Measurements from ENCODE around the gene VPS13A.
"Not testable (repeated sequence)": the region's sequence is repeated elsewhere in the genome, so short reads cannot be mapped to it uniquely, and the experiment has no call there.

VPS13A gene

DNA sequence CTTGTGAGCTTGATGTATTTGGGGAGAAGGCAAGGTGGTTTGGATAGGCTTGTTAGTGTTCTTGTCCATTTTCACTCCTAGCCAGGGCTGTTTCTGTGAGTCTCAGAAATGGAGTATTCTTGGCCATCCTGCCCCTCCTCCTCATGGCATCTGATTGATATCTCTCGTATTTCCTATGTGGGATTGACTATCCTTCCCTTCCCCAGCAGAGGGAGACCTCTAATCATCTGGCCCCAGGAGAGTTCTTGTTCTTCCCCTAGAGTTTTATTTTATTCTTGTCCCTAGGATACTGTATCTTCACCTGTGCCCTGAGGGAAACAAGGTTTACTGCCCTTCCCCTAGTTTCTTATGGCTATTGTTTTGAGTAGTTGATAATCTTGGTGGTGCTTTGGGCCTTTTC is 114.4 kb downstream of the VPS13A start:
- DNase-seq (ENCODE audit: extremely low read depth in 1 of 2, low read depth in 1 of 2) = no peak

DNA sequence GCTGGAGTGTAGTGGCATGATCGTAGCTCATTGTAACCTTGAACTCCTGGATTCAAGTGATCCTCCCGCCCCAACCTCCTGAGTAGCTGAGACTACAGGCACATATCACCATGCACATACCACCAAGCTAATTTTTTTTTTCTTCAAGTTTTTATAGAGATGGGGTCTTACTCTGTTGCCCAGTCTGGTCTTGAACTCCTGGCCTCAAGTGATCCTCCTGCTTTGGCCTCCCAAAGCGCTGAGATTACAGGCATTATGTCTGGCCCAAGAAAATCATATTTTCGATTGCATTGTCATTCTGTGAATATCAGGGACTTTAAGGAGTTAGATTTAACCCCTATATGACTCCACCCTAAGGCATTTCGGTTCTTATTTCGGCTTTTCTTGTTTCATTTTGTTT is 116.6 kb downstream of the VPS13A start:
- no peak for DNase-seq (ENCODE audit: extremely low read depth in 1 of 2, low read depth in 1 of 2)

DNA sequence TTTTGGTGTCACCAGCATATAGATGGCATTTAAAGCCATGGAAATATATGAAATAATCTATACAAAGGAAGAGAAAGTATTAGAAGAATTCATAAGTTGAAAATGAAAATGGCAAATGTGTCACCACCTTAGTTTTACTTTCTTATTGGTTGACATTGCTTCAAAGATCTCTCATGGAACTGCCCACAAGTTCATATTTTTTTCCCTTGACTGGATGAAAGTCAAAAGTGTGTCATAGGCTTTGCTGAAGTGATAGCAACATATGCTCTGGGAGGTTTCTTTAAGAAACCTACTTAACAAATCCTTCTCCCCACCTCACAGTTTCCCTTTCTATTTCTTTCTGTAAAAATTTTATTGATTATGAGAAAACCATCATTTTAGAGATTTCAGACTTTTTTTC is 127.2 kb downstream of the VPS13A start:
- no peak for DNase-seq (ENCODE audit: extremely low read depth in 1 of 2, low read depth in 1 of 2)

DNA sequence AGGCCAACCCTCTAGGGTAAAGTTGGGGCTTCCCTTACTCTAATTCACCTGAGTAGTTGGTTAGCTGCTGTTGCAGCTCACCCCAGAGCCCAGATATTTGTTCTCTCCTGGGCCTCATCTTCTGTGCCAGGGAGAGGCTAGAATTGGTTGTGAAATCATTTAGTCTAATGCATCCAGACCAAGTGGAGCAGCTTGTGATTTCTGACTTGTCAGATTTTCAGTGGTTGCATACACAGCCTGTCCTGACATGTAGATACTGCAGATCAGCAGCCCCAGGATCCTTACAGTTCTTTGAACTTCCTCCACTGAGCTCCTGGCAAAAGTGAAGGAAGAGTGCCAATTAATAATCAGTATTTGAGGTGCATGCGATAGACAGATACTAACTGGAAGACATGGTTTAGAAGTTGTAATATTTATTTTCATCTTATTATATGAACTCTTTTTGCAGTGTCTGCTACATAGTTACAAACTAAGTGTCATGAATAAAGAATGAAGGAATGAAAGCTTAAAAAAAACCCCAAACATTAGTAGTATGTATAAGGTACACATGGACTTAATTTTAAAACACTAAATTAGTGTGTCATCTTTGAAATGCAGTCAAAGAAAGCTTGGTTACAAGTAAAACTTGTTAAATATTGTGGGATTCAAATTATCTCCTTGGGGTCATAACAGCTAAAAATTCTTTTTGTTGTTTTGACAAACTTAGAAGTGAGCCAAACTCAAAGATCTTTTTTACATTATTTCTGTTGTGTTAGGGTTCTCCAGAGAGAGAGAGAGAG is 128.5 kb downstream of the VPS13A start:
- DNase-seq (ENCODE audit: extremely low read depth in 1 of 2, low read depth in 1 of 2) = no peak

DNA sequence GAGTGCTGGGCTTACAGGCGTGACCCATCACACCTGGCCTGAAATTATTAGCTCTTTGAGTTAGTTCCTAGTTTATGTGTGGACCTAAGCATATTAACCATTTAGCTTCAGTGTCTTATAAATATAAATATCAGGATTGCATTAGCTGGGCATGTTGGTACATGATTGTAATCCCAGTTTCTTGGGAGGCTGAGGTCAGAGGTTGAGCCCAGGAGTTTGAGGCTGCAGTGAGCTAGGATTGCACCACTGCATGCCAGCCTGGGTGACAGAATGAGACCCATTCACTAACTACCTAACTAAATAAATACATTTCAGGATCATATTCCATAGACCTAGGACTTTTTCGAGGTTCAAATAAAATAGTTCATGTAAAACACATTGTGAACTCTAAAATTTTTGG is 129.8 kb downstream of the VPS13A start:
- DNase-seq (ENCODE audit: extremely low read depth in 1 of 2, low read depth in 1 of 2) = no peak

DNA sequence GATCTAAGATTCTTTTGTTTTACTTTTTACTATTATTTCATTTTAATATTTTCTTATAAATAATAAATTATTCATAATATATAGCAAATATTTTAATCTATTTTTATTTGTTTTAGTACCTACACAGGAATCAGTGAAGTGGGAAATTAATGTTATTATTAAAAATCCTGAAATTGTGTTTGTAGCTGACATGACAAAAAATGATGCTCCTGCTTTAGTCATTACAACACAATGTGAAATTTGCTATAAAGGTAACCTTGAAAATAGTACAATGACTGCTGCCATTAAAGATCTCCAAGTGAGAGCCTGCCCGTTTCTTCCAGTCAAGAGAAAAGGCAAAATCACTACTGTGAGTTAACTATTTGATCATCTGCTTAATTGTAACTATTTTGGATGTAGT is 138.7 kb downstream of the VPS13A start:
- no peak for DNase-seq (ENCODE audit: extremely low read depth in 1 of 2, low read depth in 1 of 2)

DNA sequence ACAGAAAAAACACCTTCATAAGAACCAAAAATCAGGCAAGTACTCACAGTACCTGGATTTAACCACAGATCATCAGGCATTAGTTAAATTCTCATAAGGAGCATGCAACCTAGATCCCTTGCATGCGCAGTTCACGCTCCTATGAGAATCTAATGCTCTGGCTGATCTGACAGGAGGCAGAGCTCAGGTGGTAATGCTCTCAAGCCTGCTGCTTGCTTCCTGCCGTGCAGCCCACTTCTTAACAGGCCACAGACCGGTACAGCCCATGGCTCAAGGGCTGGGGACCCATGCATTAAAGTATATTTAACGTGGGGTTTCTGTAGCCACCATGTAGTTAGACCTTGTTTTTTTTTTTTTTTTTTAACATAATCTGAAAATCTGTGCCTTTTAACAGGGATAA is 147.7 kb downstream of the VPS13A start:
- no peak for DNase-seq (ENCODE audit: extremely low read depth in 1 of 2, low read depth in 1 of 2)

DNA sequence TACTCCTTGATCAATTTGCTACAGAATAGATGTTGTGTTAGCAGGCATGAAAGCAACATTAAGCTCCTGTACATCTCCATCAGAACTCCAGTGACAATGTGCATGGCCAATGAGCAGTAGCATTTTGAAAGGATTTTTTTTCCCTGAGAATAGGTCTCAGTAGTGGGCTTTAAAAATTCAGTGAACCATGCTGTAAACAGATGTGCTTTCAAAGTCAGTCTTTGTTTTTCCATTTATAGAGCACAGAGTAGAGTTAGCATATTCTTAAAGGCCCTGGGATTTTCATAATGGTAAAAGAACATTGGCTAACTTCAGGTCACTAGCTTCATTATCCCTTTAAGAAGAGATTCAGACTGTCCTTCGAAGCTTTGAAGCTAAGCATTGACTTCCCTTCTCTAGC is 150.8 kb downstream of the VPS13A start:
- no peak for DNase-seq (ENCODE audit: extremely low read depth in 1 of 2, low read depth in 1 of 2)

DNA sequence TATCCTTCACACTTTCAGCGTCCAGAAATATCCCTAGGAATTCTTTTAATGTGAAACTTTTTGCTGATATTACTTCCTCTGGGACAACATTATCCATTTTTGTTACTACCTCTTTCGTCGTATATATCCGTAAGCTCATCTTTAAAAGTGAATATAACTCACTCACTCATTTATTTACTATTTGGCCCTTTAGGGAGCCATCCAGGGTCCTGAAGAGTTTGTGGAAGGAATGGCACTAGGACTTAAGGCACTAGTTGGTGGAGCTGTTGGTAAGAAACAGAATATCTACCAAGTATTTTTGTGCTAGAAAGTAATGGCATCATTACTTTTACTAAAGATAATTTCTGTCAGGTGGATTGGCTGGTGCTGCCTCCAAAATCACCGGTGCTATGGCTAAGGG is 192.7 kb downstream of the VPS13A start:
- no peak for DNase-seq (ENCODE audit: extremely low read depth in 1 of 2, low read depth in 1 of 2)

DNA sequence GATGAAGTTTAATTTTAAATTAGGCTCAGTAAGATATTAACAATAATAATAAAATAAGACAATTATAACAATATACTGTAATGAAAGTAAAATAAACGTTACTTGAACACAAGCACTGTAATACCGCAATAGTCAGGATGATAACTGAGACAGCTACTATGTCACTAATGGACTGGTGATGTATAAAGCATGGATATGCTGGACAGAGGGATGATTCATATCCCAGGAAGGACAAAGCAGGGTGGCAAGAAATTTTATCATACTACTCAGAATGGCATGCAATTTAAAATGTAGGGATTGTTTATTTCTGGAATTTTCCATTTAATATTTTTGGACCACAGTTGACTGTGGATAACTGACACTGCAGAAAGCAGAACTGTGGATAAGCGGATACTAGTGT is 196.9 kb downstream of the VPS13A start:
- DNase-seq (ENCODE audit: extremely low read depth in 1 of 2, low read depth in 1 of 2) = no peak

DNA sequence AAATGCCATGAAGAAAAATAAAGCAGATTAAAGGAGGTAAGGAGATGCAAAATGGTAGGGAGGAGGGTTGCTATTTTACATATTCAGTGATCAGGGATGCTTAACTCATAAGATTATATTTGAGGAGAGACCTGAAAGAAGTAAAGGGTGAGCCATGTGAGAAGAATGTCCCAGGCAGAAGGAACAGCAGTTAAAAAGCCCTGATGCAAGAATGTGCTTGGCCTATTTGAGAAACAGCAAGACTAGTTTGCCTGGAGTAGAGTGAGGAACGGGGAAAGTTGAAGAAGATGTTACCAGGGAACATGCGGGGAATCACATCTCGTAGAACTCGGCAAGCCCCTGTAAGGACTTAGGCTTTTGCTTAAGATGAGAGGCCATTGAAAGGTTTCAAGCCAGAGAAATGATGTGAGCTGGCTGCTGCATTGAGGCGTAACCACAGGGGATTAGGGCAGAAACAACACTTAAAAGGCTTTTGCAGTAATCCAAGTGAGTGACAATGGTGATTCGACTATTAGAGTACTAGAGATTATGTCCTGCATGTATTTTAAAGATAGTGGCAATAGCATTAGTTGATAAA is 198.7 kb downstream of the VPS13A start:
- DNase-seq (ENCODE audit: extremely low read depth in 1 of 2, low read depth in 1 of 2) = no peak

DNA sequence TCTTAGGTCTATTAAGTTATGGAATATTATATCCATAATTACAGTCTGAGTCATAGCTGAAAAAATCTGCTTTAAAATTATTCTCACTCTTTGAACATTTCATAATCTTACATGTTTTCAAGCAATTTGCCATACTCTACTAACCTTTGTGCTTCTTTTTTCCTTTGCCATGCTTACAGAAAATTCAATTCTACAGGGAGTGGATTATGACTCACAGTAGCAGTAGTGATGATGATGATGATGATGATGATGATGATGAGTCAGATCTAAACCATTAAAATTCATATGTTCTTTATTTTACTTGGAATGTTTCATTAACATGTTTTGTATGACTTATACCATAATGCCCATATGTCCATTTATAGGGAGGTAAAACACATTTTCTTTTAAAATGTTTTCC is 207.1 kb downstream of the VPS13A start:
- no peak for DNase-seq (ENCODE audit: extremely low read depth in 1 of 2, low read depth in 1 of 2)

DNA sequence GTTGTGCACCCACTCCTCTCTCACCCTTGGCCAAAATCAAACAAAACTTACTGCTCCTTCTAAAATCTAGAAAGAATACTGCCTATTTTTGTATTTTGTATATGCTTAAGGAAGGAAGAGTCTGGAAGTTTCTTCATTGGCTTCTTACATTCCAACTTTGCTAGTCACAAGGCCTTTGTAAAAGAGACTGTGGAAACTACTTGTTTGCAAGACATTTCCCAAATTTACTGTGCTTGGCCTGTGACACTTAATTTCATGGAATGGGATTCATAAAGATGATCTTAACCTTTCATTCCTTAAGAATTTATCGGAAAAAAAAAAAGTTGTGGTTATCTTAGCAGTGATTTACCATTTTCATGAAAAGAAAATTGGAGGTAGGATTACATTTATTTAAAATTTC is 208.9 kb downstream of the VPS13A start:
- no peak for DNase-seq (ENCODE audit: extremely low read depth in 1 of 2, low read depth in 1 of 2)

DNA sequence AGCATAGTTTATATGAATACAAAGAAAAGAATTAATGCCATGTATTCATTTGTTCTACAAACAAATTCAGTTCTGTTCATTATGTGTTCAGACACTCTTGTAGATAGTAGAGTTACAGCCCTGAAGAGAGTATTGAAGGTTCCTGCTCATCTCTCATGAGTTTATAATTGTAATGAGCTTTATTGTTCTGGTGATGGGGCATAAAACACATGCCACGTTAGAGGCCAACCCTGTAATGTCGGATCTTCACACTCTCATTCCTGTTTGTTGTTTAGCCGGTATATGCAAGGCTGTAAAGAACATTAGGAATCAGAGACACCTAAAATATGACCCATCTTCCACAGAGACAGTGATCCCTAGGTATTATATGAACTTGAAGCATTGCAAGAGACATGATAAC is 214.5 kb downstream of the VPS13A start:
- no peak for DNase-seq (ENCODE audit: extremely low read depth in 1 of 2, low read depth in 1 of 2)

DNA sequence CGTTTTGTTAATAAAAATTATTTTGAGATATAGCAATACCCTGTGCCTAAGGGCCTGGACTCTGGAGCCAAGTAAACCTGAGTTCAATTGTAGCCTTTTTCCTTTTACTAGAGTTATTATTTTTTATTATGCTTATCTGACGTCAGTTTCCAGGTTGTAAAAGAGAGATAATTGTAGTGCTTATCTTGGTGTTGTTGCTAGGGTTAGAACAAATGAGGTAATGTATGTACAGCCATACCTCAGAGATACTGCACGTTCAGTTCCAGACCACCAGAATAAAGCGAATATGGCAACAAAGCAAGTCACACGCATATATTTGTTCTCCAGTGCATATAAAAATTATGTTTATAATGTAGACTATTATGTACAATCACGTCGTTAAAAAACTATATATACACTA is 215.0 kb downstream of the VPS13A start:
- no peak for DNase-seq (ENCODE audit: extremely low read depth in 1 of 2, low read depth in 1 of 2)

DNA sequence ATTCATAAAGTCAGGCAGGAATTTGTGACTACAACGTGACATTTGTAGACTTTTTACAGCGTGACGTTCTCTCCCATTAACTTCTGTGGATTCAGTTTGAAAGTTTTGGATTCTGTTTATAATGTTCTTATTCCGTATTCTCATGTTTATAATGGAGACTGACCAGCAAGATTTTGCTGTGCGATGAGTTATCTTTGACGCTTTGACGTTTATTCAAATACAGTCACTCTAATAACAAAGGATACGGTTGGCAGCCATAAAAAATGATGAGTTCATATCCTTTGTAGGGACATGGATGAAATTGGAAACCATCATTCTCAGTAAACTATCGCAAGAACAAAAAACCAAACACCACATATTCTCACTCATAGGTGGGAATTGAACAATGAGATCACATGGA is 221.2 kb downstream of the VPS13A start:
- not testable (repeated sequence) for DNase-seq (ENCODE audit: extremely low read depth in 1 of 2, low read depth in 1 of 2)

DNA sequence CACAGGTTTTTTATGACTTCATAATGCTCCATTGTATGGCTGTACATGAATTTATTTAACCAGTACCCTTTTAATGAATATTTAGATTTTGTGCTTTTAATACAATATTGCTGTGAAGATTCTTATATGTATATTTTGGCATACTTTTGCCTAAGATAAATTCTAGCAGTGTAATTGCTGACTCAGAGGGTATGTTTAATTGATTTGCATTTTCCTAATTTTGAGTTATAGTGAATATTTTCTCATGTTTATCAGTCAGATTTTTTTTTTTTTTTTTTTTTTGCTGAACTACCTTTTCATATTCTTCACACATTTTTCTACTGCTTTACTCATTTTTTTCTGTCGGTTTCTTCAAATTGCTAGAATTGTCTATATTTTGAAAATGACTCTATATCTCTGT is 222.6 kb downstream of the VPS13A start:
- DNase-seq (ENCODE audit: extremely low read depth in 1 of 2, low read depth in 1 of 2) = no peak

DNA sequence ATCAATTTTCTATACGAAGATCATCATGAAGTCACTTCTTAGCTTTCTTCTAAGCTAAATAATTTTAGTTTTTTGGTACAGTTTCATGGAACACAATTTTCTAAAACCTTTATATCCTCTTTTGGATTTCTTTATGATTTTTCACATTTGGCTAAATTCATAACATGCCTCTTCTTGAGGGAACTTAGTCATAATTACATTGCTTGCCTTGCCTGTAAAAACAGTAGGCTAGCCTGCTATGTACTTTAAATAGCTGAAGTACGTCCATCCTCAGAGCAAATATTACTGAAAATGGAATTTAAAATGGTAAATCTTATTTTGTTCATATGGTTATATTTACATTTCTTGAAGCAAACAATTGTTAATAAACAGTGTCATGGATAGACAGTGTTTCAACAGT is 225.0 kb downstream of the VPS13A start:
- no peak for DNase-seq (ENCODE audit: extremely low read depth in 1 of 2, low read depth in 1 of 2)

DNA sequence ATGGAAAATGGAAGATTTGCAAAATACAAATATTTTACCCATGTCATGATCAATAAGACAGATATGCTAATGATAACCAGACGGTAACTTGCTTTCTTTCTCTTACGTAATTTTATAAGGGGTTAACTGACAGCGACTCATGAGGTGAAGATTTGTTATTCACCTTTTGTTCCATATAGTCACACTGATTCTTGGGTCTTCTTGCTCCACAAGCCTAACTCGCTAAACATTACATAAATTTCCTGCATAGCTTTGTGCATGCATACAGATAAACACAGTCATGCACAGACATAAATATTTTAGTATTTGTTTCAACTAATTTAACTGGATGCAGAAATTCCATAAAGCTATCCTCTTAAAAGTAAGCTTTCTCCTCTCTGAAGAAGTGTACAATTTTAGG is 225.9 kb downstream of the VPS13A start:
- no peak for DNase-seq (ENCODE audit: extremely low read depth in 1 of 2, low read depth in 1 of 2)

DNA sequence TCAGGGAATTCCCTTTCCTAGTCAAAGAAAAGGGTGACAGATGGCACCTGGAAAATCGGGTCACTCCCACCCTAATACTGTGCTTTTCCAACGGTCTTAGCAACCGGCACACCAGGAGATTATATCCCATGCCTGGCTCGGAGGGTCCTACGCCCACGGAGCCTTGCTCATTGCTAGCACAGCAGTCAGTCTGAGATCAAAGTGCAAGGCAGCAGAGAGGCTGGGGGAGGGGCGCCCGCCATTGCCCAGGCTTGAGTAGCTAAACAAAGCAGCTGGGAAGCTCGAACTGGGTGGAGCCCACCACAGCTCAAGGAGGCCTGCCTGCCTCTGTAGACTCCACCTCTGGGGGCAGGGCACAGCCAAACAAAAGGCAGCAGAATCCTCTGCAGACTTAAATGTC is 231.2 kb downstream of the VPS13A start:
- DNase-seq (ENCODE audit: extremely low read depth in 1 of 2, low read depth in 1 of 2) = not testable (repeated sequence)

DNA sequence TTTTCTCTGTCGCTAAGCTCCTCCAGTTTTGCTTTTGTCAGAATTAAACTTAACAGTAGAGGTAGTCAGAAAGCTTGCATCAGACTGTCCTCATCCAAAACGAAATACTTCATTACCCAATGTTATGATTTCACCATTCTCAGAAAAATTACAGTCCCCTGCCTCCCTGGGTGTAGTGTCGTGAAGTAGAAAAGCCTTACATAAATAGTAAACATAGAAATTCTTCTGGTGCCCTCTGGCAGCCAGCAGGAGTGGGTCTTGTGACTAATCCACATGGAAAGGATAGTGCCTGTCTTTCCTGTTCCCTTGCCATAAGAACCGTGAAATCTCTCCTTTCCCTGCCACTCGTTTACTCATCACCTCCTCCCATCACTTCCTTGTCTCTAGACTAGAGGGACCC is 240.2 kb downstream of the VPS13A start:
- DNase-seq (ENCODE audit: extremely low read depth in 1 of 2, low read depth in 1 of 2) = no peak

DNA sequence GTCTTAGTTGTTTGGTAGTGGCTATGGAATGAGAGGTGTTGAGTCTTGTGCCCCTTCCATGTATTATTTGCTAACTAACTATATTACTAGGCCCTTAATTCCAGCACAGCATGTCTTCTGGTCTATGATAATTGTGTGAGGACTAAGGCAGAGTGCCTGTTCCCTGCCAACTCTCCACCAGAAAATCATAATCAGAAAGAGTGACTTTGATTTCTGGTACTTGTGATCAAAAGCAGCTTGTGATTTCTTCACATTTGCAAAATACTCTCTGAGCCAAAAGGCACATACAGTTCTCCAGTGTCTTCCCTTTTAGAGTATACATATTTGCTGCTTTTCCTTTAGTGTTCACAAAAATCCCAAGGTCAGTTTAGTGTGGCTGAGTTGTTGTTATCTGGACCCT is 240.9 kb downstream of the VPS13A start:
- no peak for DNase-seq (ENCODE audit: extremely low read depth in 1 of 2, low read depth in 1 of 2)

DNA sequence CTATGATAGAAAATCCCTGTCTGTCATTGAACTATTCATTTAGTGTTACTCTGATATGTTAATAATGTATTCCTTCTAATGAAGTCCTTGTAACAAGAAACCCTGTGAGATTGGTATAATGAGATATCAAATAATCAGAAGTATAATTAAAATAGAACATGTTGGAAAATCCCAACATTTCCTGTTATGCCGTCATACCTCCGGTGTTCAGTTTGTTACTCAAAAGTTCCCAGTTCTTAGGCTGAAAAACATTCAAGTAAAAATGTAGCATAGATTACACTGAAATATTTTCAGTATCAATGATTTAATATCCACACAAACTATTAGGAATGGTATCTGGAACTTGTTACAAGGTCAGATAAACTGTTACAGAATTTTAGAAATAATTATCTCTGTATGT is 243.3 kb downstream of the VPS13A start:
- no peak for DNase-seq (ENCODE audit: extremely low read depth in 1 of 2, low read depth in 1 of 2)
